Heart left ventricle (tissue), 13 donors: ENCODE measurements around the gene TPST1.

Source experiments
- CTCF ChIP-seq, 12 donors: fragments of 200-600 bp; sonication (generic) in 4 of 12; IDR thresholded peaks; one replicate each; pipeline versions ENCODE4 v1.5.0 to v1.8.0; 2018 to 2022; ENCODE audit warnings: antibody characterized with exemption in 12 of 12, mild to moderate bottlenecking in 5 of 12
- POLR2A ChIP-seq, 2 donors: fragments of 450-650 bp; IDR thresholded peaks; one replicate each; pipeline ENCODE4 v1.6.1; 2017; ENCODE audit warnings: antibody characterized with exemption in 2 of 2, mild to moderate bottlenecking in 2 of 2, moderate library complexity in 2 of 2
- donor health status: ischemic (EF 13 %, LVEDD 7.1; RV severe dilation, severe dysfunction).
- donor health status: DM: no; HTN: yes; CAD: no.
- donor health status: DM: no; HTN: no; CAD: no.
- donor health status: ischemic (EF 25% LVEDD 6.9; RV normal size, moderate dysfunction).
- donor health status: ischemic (EF 25% LVEDD 5.7; RV mildly dilated, moderate dysfunction).
- donor health status: ischemic (EF 35%, LVEDD 5.7; RV mildly dilated, moderate dysfunction).
- donor health status: nonischemic (EF 11% LVEDD 7.7; RV severe dilation, severe dysfunction).
- donor health status: DM: yes; HTN: yes; CAD: no.
- donor health status: PGD.
- donor health status: ischemic (EF 29% LVEDD 5.4; RV normal size, mild dysfunction).
- donor health status: nonischemic (EF 23%, LVEDD 6.1; RV moderate dilation, normal function).

DNA sequence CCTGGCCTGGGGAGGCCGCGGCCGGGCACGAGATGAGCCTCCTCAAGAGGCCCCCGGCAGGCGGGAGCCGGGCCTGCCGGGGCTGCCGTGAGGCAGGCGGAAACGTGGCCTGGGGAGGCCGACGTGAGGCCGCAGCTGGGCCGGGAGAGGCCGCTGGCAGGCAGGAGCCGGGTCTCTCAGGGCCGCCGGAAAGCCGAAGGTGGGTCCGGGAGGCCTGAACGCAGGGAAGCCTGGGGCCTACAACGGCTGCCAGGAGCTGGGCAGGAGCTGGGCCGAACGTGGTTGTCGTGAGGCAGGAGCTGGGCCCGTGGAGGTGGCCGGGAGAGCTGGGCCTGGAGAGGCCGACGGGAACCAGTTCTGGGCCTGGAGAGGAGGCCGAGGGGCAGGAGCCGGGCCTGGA is 171.9 kb downstream of the TPST1 start:
- TF ChIP-seq CTCF (IDR thresholded peaks at IDR 0.05) (no peak), POLR2A (IDR thresholded peaks at IDR 0.05) (no peak)
